A673 (cell line): ENCODE data around the gene GPX3. TPM values are rescaled to one million over a fixed set of nuclear protein-coding genes. Genes with fewer than 3 reads are reported as not detected.

Experiments used
- BruUV-seq: library from RNA; stranded (reverse); fragments of 400-500 nt; replicated peaks from 2 replicates; lab custom pipeline; 2021; lab: Mats Ljungman, UMichigan
- CTCF ChIA-PET: fragments of 300-600 bp; sonication (Branson Sonifier 250); formaldehyde crosslinking; loops from one replicate; lab custom pipeline; 2022; ENCODE audit warnings: antibody characterized with exemption; lab: Charles Lee
- POLR2A ChIA-PET: fragments of 300-600 bp; sonication (Branson Sonifier 250); formaldehyde crosslinking; loops from one replicate; lab custom pipeline; 2022; ENCODE audit warnings: antibody characterized with exemption; ENCODE audit not compliant: low non-redundant PET; lab: Charles Lee
- DNase-seq: peaks from one replicate; pipeline ENCODE4 v3.0.0-alpha.2; 2015; ENCODE audit warnings: low spot score
- H3K27ac ChIP-seq: fragments of 200-600 bp; sonication (generic); 2 replicates; pipeline ENCODE4 v1.5.1; 2016; ENCODE audit warnings: mixed run types, low read depth, mild to moderate bottlenecking, mixed read lengths, antibody characterized with exemption, low read length; ENCODE audit not compliant: poor library complexity, severe bottlenecking
- H3K27me3 ChIP-seq: fragments of 200-600 bp; sonication (generic); replicated peaks from 2 replicates; pipeline ENCODE4 v1.6.1; 2017; ENCODE audit warnings: mixed run types, low read depth, mild to moderate bottlenecking, mixed read lengths, antibody characterized with exemption, low read length; ENCODE audit not compliant: insufficient read depth, poor library complexity
- H3K36me3 ChIP-seq: fragments of 200-600 bp; sonication (generic); 2 replicates; pipeline ENCODE4 v1.6.1; 2016; ENCODE audit warnings: mixed run types, mild to moderate bottlenecking, mixed read lengths, antibody characterized with exemption, low read length; ENCODE audit not compliant: insufficient read depth, poor library complexity, severe bottlenecking
- H3K4me1 ChIP-seq: fragments of 200-600 bp; sonication (generic); 2 replicates; pipeline ENCODE4 v1.6.1; 2017; ENCODE audit warnings: mixed run types, mild to moderate bottlenecking, mixed read lengths, antibody characterized with exemption, low read length; ENCODE audit not compliant: insufficient read depth, poor library complexity, severe bottlenecking
- H3K4me3 ChIP-seq: fragments of 200-600 bp; sonication (generic); 2 replicates; pipeline ENCODE4 v1.5.1; 2016; ENCODE audit warnings: low read depth, mixed run types, mild to moderate bottlenecking, mixed read lengths, low read length; ENCODE audit not compliant: poor library complexity, severe bottlenecking
- H3K9me3 ChIP-seq: fragments of 200-600 bp; sonication (generic); 2 replicates; pipeline ENCODE4 v1.6.1; 2016; ENCODE audit warnings: mixed run types, low read depth, mild to moderate bottlenecking, mixed read lengths, antibody characterized with exemption, low read length; ENCODE audit not compliant: poor library complexity, severe bottlenecking
- EZH2 ChIP-seq: fragments of 200-600 bp; sonication (generic); IDR thresholded peaks from 2 replicates; pipeline ENCODE4 v1.6.1; 2017; ENCODE audit warnings: borderline replicate concordance, low read depth, mild to moderate bottlenecking, mixed read lengths, antibody characterized with exemption, low read length; ENCODE audit not compliant: poor library complexity, severe bottlenecking
- intact Hi-C: fragments of 100-400 bp; cut with micrococcal nuclease; formaldehyde crosslinking; loops from one replicate; pipeline ENCODE4 v1.10.0; 2022; ENCODE audit not compliant: unreplicated experiment
- total RNA-seq: library from RNA; stranded (reverse); gene quantifications from 2 replicates; pipeline ENCODE4 v1.2.3, GENCODE V29; 2021
- TF ChIP-seq, protein P1 (sequence below): fragments of 300-800, 200-600 bp; sonication (generic); conservative IDR thresholded peaks from 2 replicates; pipeline ENCODE4 v1.5.1; 2017; ENCODE audit warnings: low read depth, mild to moderate bottlenecking, antibody characterized with exemption, low read length, moderate library complexity, mixed read lengths

Gene GPX3
- total RNA-seq, 1 experiment from 2014 or later: 0.19 TPM

GRCh38 chr5:151036556-151036955 is 16.2 kb downstream of the GPX3 start:
- Histone ChIP-seq H3K27me3 (no peaks in the 10 kb centered on the region), H3K27ac (no peak overlapping the region), H3K4me3 (no peak overlapping the region), H3K9me3 (no peaks in the 10 kb centered on the region), H3K4me1 (no peaks in the 10 kb centered on the region), H3K36me3 (peaks cover 3% of the 10 kb centered on the region)
- TF ChIP-seq EZH2: no peak
- TF ChIP-seq, protein P1, sequence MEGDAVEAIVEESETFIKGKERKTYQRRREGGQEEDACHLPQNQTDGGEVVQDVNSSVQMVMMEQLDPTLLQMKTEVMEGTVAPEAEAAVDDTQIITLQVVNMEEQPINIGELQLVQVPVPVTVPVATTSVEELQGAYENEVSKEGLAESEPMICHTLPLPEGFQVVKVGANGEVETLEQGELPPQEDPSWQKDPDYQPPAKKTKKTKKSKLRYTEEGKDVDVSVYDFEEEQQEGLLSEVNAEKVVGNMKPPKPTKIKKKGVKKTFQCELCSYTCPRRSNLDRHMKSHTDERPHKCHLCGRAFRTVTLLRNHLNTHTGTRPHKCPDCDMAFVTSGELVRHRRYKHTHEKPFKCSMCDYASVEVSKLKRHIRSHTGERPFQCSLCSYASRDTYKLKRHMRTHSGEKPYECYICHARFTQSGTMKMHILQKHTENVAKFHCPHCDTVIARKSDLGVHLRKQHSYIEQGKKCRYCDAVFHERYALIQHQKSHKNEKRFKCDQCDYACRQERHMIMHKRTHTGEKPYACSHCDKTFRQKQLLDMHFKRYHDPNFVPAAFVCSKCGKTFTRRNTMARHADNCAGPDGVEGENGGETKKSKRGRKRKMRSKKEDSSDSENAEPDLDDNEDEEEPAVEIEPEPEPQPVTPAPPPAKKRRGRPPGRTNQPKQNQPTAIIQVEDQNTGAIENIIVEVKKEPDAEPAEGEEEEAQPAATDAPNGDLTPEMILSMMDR: no peak
- POLR2A ChIA-PET: no interaction called here
- no TSS peak for BruUV-seq
- intact Hi-C loops: no loop called here
- CTCF ChIA-PET: no interaction called here
- no peak for DNase-seq

DNA sequence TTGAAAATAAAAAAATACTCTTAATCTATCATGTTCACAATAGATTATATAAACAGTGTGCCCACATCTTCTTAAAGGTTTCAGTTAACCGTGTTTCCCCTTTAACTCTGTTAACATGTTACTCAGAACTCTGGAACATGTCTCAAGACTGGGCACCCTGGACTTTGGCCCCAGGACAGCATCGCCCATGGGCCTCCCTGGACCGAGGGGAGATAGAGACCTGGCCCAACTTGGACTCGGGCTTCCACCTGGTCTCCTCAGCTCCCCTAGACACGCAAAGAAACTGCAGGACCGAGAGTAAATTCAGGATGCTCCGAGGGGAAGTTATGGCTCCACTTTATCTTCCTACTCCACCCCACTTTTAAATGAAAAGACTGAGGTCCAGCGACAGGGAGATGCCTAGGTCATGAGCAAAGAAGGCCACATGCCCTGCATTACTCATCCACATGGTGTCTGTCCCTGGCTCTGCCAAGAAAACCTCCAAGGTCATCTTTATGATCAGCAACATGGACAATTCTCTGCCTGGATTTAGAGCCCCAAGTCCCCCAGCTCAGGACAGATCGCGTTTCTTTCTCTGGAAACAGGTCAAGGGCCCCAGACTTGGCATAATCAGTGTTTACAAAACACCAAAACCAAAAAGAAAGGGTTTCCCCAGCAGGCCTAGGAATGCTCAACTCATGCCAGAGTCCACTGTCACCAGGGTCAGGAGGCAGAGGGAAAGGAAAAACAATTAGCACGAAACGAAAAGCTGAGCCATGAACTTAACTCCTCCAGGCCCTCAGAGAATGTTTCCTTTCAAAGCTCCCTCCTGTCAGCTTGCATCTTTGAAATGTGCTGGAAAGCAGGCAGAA is 17.4 kb downstream of the GPX3 start:
- Histone ChIP-seq H3K4me1 (no peaks in the 10 kb centered on the region), H3K27me3 (no peaks in the 10 kb centered on the region), H3K4me3 (no peak overlapping the region), H3K36me3 (peaks cover 3% of the 10 kb centered on the region), H3K9me3 (no peaks in the 10 kb centered on the region), H3K27ac (no peak overlapping the region)
- no TSS peak for BruUV-seq
- POLR2A ChIA-PET: no interaction called here
- CTCF ChIA-PET: interaction anchor here (0.6 kb wide), 1 partner anchor 35 kb away, joined by 4 read pairs; no protein-coding TSS in a partner anchor
- TF ChIP-seq, protein P1: no peak
- TF ChIP-seq EZH2: no peak
- intact Hi-C loops: no loop called here
- no peak for DNase-seq

DNA sequence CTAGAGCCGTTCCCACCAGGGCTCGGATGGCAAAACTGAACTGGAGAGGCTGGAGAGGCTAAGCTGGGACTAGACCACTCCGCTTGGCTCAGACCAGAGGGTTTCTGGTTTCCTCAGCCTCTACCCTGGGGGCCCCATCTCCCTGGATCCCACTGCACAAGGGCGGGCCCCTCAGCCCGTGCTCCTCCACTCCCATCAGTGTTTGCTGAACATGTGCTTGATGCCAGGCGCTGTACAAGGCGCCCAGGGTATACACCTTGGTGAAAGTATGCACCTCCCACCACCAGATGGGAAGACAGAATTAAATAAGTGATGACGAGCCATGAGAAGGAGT is 18.0 kb downstream of the GPX3 start:
- TF ChIP-seq EZH2: no peak
- TF ChIP-seq, protein P1: no peak
- POLR2A ChIA-PET: no interaction called here
- H3K9me3 ChIP-seq: no peaks in the 10 kb centered on the region
- H3K36me3 ChIP-seq: peaks cover 3% of the 10 kb centered on the region
- intact Hi-C loops: no loop called here
- no TSS peak for BruUV-seq
- no peaks in the 10 kb centered on the region for H3K4me1 ChIP-seq
- no peak for DNase-seq
- CTCF ChIA-PET: interaction anchor here (0.6 kb wide), 1 partner anchor 36 kb away, joined by 4 read pairs; no protein-coding TSS in a partner anchor
- no peaks in the 10 kb centered on the region for H3K27me3 ChIP-seq
- H3K4me3 ChIP-seq: no peak overlapping the region
- no peak overlapping the region for H3K27ac ChIP-seq
